ENCODE results near the gene AREL1.

Gene AREL1

DNA sequence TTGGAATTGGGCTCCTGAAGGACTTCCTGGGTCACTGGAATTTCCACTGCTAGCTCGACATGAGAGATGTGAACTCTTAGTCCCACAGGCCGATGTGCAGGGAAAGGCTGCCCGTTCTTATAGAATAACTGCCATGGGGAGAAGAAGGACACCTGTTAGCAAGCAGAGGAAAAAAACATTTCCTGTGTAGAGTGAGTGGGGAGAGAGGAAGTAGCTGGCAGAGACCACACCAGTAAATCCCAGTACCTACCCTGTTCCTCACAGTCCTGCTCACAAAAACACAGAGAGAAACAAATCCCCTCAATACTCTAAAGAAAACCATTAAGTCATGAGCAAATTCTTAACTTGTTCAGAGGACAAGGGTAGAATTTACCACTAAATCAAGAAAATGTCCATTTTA, 29.5 kb downstream of the AREL1 start:
- Mint-ChIP-seq H3K27me3 (ENCODE audit: low read depth, poor library complexity) (no peaks in the 10 kb centered on the region), H3K4me3 (no peak overlapping the region), H3K4me1 (peaks cover 13% of the 10 kb centered on the region), H3K9me3 (no peaks in the 10 kb centered on the region), H3K36me3 (ENCODE audit: low read depth) (peaks cover 41% of the 10 kb centered on the region), H3K27ac (no peak overlapping the region)
- TF ChIP-seq, protein P1, sequence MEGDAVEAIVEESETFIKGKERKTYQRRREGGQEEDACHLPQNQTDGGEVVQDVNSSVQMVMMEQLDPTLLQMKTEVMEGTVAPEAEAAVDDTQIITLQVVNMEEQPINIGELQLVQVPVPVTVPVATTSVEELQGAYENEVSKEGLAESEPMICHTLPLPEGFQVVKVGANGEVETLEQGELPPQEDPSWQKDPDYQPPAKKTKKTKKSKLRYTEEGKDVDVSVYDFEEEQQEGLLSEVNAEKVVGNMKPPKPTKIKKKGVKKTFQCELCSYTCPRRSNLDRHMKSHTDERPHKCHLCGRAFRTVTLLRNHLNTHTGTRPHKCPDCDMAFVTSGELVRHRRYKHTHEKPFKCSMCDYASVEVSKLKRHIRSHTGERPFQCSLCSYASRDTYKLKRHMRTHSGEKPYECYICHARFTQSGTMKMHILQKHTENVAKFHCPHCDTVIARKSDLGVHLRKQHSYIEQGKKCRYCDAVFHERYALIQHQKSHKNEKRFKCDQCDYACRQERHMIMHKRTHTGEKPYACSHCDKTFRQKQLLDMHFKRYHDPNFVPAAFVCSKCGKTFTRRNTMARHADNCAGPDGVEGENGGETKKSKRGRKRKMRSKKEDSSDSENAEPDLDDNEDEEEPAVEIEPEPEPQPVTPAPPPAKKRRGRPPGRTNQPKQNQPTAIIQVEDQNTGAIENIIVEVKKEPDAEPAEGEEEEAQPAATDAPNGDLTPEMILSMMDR (IDR thresholded peaks at IDR 0.05), result no peak
- no peak for DNase-seq

DNA sequence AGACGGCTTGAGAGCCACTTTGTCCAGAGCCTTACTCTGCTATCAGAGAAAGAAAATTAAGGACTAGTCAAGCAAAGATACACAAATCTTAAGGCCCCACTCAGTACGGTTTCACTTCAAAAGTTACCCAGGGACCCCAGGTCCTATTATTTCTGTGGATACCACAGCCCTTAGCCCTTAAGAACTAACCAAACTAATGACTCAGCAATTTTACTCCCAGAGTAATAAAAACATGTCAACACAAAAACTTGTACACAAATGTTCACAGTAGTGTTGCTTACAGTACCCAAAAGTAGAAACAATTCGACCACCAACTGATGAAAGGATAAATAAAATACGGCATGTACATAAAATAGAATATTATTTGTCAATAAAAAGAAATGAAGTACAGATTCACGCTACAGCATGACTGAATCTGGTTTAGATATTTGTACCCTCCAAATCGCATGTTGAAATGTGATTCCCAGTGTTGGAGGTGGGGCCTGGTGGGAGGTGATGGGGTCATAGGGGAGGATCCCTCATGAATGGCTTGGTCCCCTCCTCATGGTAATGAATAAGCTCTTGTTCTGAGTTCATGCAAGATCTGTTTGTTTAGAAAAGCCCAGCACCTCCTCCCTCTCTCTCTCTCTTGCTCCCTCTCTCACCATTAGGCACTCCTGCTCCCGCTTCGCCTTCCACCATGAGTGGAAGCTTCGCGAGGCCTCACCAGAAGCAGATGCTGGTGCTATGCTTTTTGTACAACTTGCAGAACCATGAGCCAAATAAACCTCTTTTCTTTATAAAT, 30.5 kb downstream of the AREL1 start:
- no peak for DNase-seq
- H3K27ac Mint-ChIP-seq, result peak overlapping the region; percentile 59
- TF ChIP-seq, protein P1 (IDR thresholded peaks at IDR 0.05), result no peak

GRCh38 chr14:74675219-74675618, 37.7 kb downstream of the AREL1 start:
- TF ChIP-seq, protein P1 (IDR thresholded peaks at IDR 0.05), result no peak
- H3K4me1 Mint-ChIP-seq, result no peaks in the 10 kb centered on the region
- no peaks in the 10 kb centered on the region for H3K27me3 Mint-ChIP-seq (ENCODE audit: low read depth, poor library complexity)
- H3K27ac Mint-ChIP-seq, result no peak overlapping the region
- no peaks in the 10 kb centered on the region for H3K9me3 Mint-ChIP-seq
- H3K36me3 Mint-ChIP-seq (ENCODE audit: low read depth), result peaks cover 40% of the 10 kb centered on the region
- no peak for DNase-seq
- H3K4me3 Mint-ChIP-seq, result no peak overlapping the region

More for the DNA sequence above, 30.5 kb downstream of the AREL1 start:
- Mint-ChIP-seq H3K36me3 (ENCODE audit: low read depth) (peaks cover 37% of the 10 kb centered on the region), H3K4me1 (peaks cover 13% of the 10 kb centered on the region), H3K27me3 (ENCODE audit: low read depth, poor library complexity) (no peaks in the 10 kb centered on the region), H3K4me3 (no peak overlapping the region), H3K9me3 (no peaks in the 10 kb centered on the region)

- Mint-ChIP-seq H3K27me3 (ENCODE audit: low read depth, poor library complexity) (no peaks in the 10 kb centered on the region), H3K9me3 (no peaks in the 10 kb centered on the region), H3K4me1 (no peaks in the 10 kb centered on the region), H3K27ac (no peak overlapping the region), H3K4me3 (no peak overlapping the region), H3K36me3 (ENCODE audit: low read depth) (peaks cover 46% of the 10 kb centered on the region)
- TF ChIP-seq, protein P1 (IDR thresholded peaks at IDR 0.05), result no peak
- no peak for DNase-seq
Observed at GRCh38 chr14:74673768-74674167, 39.1 kb downstream of the AREL1 start.

GRCh38 chr14:74671789-74672188, 41.1 kb downstream of the AREL1 start:
- no peaks in the 10 kb centered on the region for H3K27me3 Mint-ChIP-seq (ENCODE audit: low read depth, poor library complexity)
- TF ChIP-seq, protein P1 (IDR thresholded peaks at IDR 0.05), result no peak
- no peaks in the 10 kb centered on the region for H3K4me1 Mint-ChIP-seq
- peaks cover 50% of the 10 kb centered on the region for H3K36me3 Mint-ChIP-seq (ENCODE audit: low read depth)
- H3K4me3 Mint-ChIP-seq, result no peak overlapping the region
- no peaks in the 10 kb centered on the region for H3K9me3 Mint-ChIP-seq
- no peak for DNase-seq
- no peak overlapping the region for H3K27ac Mint-ChIP-seq
